ENCODE measurements around the gene RANBP17.

Gene RANBP17

GRCh38 chr5:171314728-171315385 is 453.0 kb downstream of the RANBP17 start:
- Histone ChIP-seq H3K27ac (replicated peaks) (no peak overlapping the region), H3K27me3 (ENCODE audit: insufficient read depth, poor library complexity, severe bottlenecking) (peaks cover 84% of the 10 kb centered on the region), H3K4me3 (replicated peaks; ENCODE audit: insufficient read depth, low read length) (no peak overlapping the region)
- TF ChIP-seq SPI1 (IDR thresholded peaks at IDR 0.05; ENCODE audit: borderline replicate concordance, low read depth) = no peak
- TF ChIP-seq GABPA (IDR thresholded peaks at IDR 0.05; ENCODE audit: low read depth) = no peak
- TF ChIP-seq, protein P1, sequence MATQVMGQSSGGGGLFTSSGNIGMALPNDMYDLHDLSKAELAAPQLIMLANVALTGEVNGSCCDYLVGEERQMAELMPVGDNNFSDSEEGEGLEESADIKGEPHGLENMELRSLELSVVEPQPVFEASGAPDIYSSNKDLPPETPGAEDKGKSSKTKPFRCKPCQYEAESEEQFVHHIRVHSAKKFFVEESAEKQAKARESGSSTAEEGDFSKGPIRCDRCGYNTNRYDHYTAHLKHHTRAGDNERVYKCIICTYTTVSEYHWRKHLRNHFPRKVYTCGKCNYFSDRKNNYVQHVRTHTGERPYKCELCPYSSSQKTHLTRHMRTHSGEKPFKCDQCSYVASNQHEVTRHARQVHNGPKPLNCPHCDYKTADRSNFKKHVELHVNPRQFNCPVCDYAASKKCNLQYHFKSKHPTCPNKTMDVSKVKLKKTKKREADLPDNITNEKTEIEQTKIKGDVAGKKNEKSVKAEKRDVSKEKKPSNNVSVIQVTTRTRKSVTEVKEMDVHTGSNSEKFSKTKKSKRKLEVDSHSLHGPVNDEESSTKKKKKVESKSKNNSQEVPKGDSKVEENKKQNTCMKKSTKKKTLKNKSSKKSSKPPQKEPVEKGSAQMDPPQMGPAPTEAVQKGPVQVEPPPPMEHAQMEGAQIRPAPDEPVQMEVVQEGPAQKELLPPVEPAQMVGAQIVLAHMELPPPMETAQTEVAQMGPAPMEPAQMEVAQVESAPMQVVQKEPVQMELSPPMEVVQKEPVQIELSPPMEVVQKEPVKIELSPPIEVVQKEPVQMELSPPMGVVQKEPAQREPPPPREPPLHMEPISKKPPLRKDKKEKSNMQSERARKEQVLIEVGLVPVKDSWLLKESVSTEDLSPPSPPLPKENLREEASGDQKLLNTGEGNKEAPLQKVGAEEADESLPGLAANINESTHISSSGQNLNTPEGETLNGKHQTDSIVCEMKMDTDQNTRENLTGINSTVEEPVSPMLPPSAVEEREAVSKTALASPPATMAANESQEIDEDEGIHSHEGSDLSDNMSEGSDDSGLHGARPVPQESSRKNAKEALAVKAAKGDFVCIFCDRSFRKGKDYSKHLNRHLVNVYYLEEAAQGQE (IDR thresholded peaks at IDR 0.05; ENCODE audit: insufficient replicate concordance, low read depth) = no peak
- TF ChIP-seq POLR2AphosphoS5 (IDR thresholded peaks at IDR 0.05; ENCODE audit: low read depth) = no peak
- TF ChIP-seq, protein P2, sequence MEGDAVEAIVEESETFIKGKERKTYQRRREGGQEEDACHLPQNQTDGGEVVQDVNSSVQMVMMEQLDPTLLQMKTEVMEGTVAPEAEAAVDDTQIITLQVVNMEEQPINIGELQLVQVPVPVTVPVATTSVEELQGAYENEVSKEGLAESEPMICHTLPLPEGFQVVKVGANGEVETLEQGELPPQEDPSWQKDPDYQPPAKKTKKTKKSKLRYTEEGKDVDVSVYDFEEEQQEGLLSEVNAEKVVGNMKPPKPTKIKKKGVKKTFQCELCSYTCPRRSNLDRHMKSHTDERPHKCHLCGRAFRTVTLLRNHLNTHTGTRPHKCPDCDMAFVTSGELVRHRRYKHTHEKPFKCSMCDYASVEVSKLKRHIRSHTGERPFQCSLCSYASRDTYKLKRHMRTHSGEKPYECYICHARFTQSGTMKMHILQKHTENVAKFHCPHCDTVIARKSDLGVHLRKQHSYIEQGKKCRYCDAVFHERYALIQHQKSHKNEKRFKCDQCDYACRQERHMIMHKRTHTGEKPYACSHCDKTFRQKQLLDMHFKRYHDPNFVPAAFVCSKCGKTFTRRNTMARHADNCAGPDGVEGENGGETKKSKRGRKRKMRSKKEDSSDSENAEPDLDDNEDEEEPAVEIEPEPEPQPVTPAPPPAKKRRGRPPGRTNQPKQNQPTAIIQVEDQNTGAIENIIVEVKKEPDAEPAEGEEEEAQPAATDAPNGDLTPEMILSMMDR (IDR thresholded peaks at IDR 0.05; ENCODE audit: insufficient read depth, low read length) = no peak
- DNase-seq (ENCODE audit: low read depth in 1 of 2, low spot score in 1 of 2) = no peak

DNA sequence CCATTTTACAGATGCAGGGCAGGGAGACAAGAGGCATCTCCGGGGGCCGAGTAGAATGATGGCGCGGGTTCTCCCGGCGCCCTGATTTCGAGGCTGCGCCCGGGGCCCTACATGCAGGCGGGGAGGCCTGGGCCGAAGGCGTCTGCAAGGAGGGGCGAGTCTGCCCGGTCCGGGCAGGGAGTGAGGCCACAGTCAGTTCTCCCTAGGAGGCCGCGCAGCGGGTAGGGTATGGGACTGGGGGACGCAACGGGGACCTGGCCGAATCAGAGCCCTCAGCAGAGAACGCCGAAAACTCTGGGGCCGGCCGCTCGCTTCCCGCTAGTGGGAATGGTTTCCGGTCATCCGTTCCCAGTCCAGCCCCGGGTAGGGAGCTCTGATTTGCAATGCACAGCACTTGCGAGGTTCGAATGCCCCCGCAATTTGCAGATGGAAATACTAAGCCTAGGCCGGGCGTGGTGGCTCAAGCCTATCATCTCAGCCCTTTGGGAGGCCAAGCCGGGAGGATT is 453.6 kb downstream of the RANBP17 start:
- no peak for DNase-seq (ENCODE audit: low read depth in 1 of 2, low spot score in 1 of 2)
- no peak for TF ChIP-seq SPI1 (IDR thresholded peaks at IDR 0.05; ENCODE audit: borderline replicate concordance, low read depth)
- TF ChIP-seq, protein P2 (IDR thresholded peaks at IDR 0.05; ENCODE audit: insufficient read depth, low read length) = no peak
- TF ChIP-seq GABPA (IDR thresholded peaks at IDR 0.05; ENCODE audit: low read depth) = no peak
- TF ChIP-seq POLR2AphosphoS5 (IDR thresholded peaks at IDR 0.05; ENCODE audit: low read depth) = no peak
- TF ChIP-seq, protein P1 (IDR thresholded peaks at IDR 0.05; ENCODE audit: insufficient replicate concordance, low read depth) = no peak
- H3K27me3 ChIP-seq (ENCODE audit: insufficient read depth, poor library complexity, severe bottlenecking) = peaks cover 83% of the 10 kb centered on the region

GRCh38 chr5:171315925-171316257 is 454.1 kb downstream of the RANBP17 start:
- peaks cover 81% of the 10 kb centered on the region for H3K27me3 ChIP-seq (ENCODE audit: insufficient read depth, poor library complexity, severe bottlenecking)
- no peak overlapping the region for H3K27ac ChIP-seq (replicated peaks)
- no peak overlapping the region for H3K4me3 ChIP-seq (replicated peaks; ENCODE audit: insufficient read depth, low read length)
- TF ChIP-seq SPI1 (IDR thresholded peaks at IDR 0.05; ENCODE audit: borderline replicate concordance, low read depth) = no peak
- no peak for TF ChIP-seq GABPA (IDR thresholded peaks at IDR 0.05; ENCODE audit: low read depth)
- no peak for TF ChIP-seq POLR2AphosphoS5 (IDR thresholded peaks at IDR 0.05; ENCODE audit: low read depth)
- TF ChIP-seq, protein P1 (IDR thresholded peaks at IDR 0.05; ENCODE audit: insufficient replicate concordance, low read depth) = no peak
- TF ChIP-seq, protein P2 (IDR thresholded peaks at IDR 0.05; ENCODE audit: insufficient read depth, low read length) = no peak
- DNase-seq (ENCODE audit: low read depth in 1 of 2, low spot score in 1 of 2) = no peak

More for the DNA sequence above, 453.6 kb downstream of the RANBP17 start:
- no peak overlapping the region for H3K4me3 ChIP-seq (replicated peaks; ENCODE audit: insufficient read depth, low read length)
- H3K27ac ChIP-seq (replicated peaks) = no peak overlapping the region

Measured in HL-60 (cell line).